Measurements from ENCODE around the gene LRRC8A. TPM values are rescaled to one million over a fixed set of nuclear protein-coding genes. Genes with fewer than 3 reads are reported as not detected.

LRRC8A gene
- total and polyA plus RNA-seq, 4 experiments from 2014 or later: 18.7 to 40.6 (median 25.4) TPM

DNA sequence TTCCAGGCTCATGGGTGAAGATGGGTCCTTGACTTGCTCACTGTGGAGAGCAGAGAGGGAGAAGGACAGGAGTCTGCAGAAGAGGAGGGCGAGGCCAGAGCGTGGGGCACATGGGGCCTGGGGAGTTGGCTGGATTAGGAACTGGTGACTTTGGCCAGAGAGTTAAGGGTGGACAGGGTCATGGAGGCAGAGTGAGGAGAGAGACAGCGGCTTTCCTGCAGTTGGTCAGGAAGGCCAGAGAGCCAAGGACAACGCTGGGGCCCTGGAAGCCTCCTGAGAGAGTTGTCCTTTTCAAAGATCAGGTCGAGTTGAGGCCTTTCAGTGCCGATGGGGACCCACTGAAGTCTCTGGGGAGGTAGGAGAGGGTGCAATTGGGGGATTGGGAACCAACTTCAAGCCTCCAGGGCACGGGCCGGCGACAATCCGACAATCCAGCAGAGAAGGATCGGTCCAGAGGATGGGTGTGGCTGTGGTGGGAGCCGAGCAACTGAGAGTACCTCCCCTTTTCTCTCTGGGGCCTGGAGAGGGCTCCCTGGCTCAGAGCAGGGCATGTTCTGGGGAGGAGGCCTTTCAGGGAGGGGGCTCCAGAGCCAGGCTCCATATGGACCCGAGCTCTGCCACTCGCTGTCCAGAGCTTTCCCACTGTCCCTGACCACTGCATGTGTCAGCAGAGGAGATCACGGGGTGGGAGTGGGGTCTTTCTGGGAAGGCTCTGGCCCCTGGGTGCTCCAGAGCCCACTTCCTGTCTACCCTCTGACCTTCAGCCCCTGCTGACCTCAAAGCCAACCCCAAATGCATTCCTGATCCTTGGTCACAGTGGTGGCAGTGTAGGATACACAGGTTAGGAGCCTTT, 31.3 kb downstream of the LRRC8A start:
- Histone ChIP-seq H3K9me3 (ENCODE audit: control insufficient read depth in 1 of 2, low read length in 2 of 2) (no peaks in the 10 kb centered on the region), H3K4me3 (ENCODE audit: low read length in 2 of 2) (no peak overlapping the region), H3K27ac (ENCODE audit: low read depth, low read length) (no peak overlapping the region), H3K4me1 (ENCODE audit: insufficient read depth, low read length) (peaks cover 51% of the 10 kb centered on the region), H3K27me3 (ENCODE audit: insufficient read depth, low read length) (no peaks in the 10 kb centered on the region), H3K36me3 (ENCODE audit: insufficient read depth, low read length) (peaks cover 55% of the 10 kb centered on the region)
- H3K4me1 Mint-ChIP-seq: peaks cover 18 to 59% (median 32%) of the 10 kb centered on the region in 4 donors
- H3K27ac Mint-ChIP-seq: peak overlapping the region; percentile 41 to 91 (median 81)
- no peaks in the 10 kb centered on the region for H3K27me3 Mint-ChIP-seq
- H3K36me3 Mint-ChIP-seq: peaks cover 40 to 53% of the 10 kb centered on the region in 2 donors
- ChIA-PET POLR2A (ENCODE audit: partially characterized antibody) (interaction anchor here (0.8 kb wide), 1 partner anchor 11 kb away, joined by 5 read pairs; no protein-coding TSS in a partner anchor), CTCF (ENCODE audit: partially characterized antibody) (interaction anchor here (1.0 to 4.4 kb wide), 2 partner anchors 15 kb away, joined by 8 to 20 read pairs; no protein-coding TSS in a partner anchor)
- peak overlapping the region in 2 of 8 donors; percentile 2 to 15 for H3K4me3 Mint-ChIP-seq
- no peak for DNase-seq
- no peaks in the 10 kb centered on the region for H3K9me3 Mint-ChIP-seq
- intact Hi-C loops (cut with micrococcal nuclease): no loop called here

DNA sequence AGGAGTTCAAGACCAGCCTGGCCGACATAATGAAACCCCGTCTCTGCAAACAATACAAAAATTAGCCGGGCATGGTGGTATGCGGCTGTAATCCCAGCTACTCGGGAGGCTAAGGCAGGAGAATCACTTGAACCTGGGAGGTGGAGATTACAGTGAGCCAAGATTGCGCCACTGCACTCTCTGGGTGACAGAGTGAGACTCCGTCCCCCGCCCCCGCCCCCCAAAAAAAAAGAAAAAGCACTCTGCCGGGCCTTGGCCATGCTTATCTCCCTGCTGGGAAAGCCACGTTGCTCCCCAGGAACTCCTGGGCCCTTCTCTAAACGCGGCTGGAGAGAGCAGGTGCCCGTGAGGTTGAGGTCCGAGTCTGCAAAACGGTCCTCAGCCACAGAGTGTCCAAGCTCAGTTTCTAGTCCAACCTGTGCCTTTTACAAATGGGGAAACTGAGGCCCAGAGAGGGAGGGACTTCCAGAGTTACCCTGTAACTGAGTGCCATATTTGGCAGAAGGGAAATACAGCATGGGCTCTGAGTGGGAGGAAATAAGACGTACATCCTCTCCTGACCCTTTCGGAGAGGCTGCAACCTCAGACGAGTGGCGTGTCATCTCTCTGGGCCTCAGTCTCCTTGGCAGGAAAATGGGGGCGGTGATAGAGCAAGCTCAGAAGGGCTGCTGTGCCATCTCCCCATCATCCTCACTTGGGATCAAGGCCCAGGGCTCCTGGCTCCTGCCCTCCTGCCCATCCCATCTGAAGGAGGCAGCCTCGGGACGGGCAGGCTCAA, 32.3 kb downstream of the LRRC8A start:
- ChIA-PET CTCF (ENCODE audit: partially characterized antibody) (interaction anchor here (4.4 kb wide), 1 partner anchor 14 kb away, joined by 20 read pairs; no protein-coding TSS in a partner anchor), POLR2A (ENCODE audit: partially characterized antibody) (interaction anchor here (0.7 to 2.0 kb wide), 2 partner anchors 13 to 21 kb away, joined by 3 to 7 read pairs; no protein-coding TSS in a partner anchor)

DNA sequence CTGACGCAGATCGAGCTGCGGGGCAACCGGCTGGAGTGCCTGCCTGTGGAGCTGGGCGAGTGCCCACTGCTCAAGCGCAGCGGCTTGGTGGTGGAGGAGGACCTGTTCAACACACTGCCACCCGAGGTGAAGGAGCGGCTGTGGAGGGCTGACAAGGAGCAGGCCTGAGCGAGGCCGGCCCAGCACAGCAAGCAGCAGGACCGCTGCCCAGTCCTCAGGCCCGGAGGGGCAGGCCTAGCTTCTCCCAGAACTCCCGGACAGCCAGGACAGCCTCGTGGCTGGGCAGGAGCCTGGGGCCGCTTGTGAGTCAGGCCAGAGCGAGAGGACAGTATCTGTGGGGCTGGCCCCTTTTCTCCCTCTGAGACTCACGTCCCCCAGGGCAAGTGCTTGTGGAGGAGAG, 34.3 kb downstream of the LRRC8A start:
- Mint-ChIP-seq H3K4me1 (peaks cover 13 to 32% (median 24%) of the 10 kb centered on the region in 4 donors), H3K36me3 (peaks cover 27 to 37% of the 10 kb centered on the region in 2 donors), H3K4me3 (no peak overlapping the region), H3K9me3 (no peaks in the 10 kb centered on the region), H3K27me3 (no peaks in the 10 kb centered on the region), H3K27ac (no peak overlapping the region)
- no peak overlapping the region for H3K27ac ChIP-seq (ENCODE audit: low read depth, low read length)
- no peak overlapping the region for H3K4me3 ChIP-seq (ENCODE audit: low read length in 2 of 2)
- DNase-seq: no peak
- intact Hi-C loops (cut with micrococcal nuclease): no loop called here
- peaks cover 28% of the 10 kb centered on the region for H3K36me3 ChIP-seq (ENCODE audit: insufficient read depth, low read length)
- ChIA-PET POLR2A (ENCODE audit: partially characterized antibody) (interaction anchor here (1.3 kb wide), 1 partner anchor 16 kb away, joined by 4 read pairs; no protein-coding TSS in a partner anchor), CTCF (ENCODE audit: partially characterized antibody) (interaction anchor here (0.7 to 4.4 kb wide), 2 partner anchors 12 to 265 kb away, joined by 3 to 20 read pairs; no protein-coding TSS in a partner anchor)
- no peaks in the 10 kb centered on the region for H3K27me3 ChIP-seq (ENCODE audit: insufficient read depth, low read length)
- H3K9me3 ChIP-seq (ENCODE audit: control insufficient read depth in 1 of 2, low read length in 2 of 2): no peaks in the 10 kb centered on the region
- peaks cover 38% of the 10 kb centered on the region for H3K4me1 ChIP-seq (ENCODE audit: insufficient read depth, low read length)

More for the DNA sequence above, 32.3 kb downstream of the LRRC8A start:
- H3K36me3 ChIP-seq (ENCODE audit: insufficient read depth, low read length): peaks cover 46% of the 10 kb centered on the region
- H3K4me1 ChIP-seq (ENCODE audit: insufficient read depth, low read length): peaks cover 51% of the 10 kb centered on the region
- no peaks in the 10 kb centered on the region for H3K9me3 Mint-ChIP-seq
- H3K27ac ChIP-seq (ENCODE audit: low read depth, low read length): no peak overlapping the region
- no peak overlapping the region for H3K4me3 Mint-ChIP-seq
- H3K36me3 Mint-ChIP-seq: peaks cover 34 to 46% of the 10 kb centered on the region in 2 donors
- no peak for DNase-seq
- no peaks in the 10 kb centered on the region for H3K27me3 ChIP-seq (ENCODE audit: insufficient read depth, low read length)
- H3K27me3 Mint-ChIP-seq: no peaks in the 10 kb centered on the region
- no peak overlapping the region for H3K4me3 ChIP-seq (ENCODE audit: low read length in 2 of 2)
- no peaks in the 10 kb centered on the region for H3K9me3 ChIP-seq (ENCODE audit: control insufficient read depth in 1 of 2, low read length in 2 of 2)
- peak overlapping the region in 4 of 7 donors; percentile 22 to 50 (median 42) for H3K27ac Mint-ChIP-seq
- H3K4me1 Mint-ChIP-seq: peaks cover 18 to 50% (median 30%) of the 10 kb centered on the region in 4 donors
- intact Hi-C loops (cut with micrococcal nuclease): no loop called here

DNA sequence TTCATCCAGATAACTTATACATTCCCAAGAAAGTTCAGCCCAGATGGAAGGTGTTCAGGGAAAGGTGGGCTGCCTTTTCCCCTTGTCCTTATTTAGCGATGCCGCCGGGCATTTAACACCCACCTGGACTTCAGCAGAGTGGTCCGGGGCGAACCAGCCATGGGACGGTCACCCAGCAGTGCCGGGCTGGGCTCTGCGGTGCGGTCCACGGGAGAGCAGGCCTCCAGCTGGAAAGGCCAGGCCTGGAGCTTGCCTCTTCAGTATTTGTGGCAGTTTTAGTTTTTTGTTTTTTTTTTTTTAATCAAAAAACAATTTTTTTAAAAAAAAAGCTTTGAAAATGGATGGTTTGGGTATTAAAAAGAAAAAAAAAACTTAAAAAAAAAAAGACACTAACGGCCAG, 34.8 kb downstream of the LRRC8A start:
- Mint-ChIP-seq H3K27ac (no peak overlapping the region), H3K36me3 (peaks cover 27 to 37% of the 10 kb centered on the region in 2 donors), H3K9me3 (no peaks in the 10 kb centered on the region), H3K4me3 (no peak overlapping the region), H3K27me3 (no peaks in the 10 kb centered on the region), H3K4me1 (peaks cover 13 to 27% (median 20%) of the 10 kb centered on the region in 4 donors)
- DNase-seq: no peak
- Histone ChIP-seq H3K4me1 (ENCODE audit: insufficient read depth, low read length) (peaks cover 32% of the 10 kb centered on the region), H3K27ac (ENCODE audit: low read depth, low read length) (no peak overlapping the region), H3K4me3 (ENCODE audit: low read length in 2 of 2) (no peak overlapping the region), H3K9me3 (ENCODE audit: control insufficient read depth in 1 of 2, low read length in 2 of 2) (no peaks in the 10 kb centered on the region), H3K36me3 (ENCODE audit: insufficient read depth, low read length) (peaks cover 28% of the 10 kb centered on the region), H3K27me3 (ENCODE audit: insufficient read depth, low read length) (no peaks in the 10 kb centered on the region)
- intact Hi-C loops (cut with micrococcal nuclease): no loop called here
- POLR2A ChIA-PET (ENCODE audit: partially characterized antibody): interaction anchor here (1.3 kb wide), 1 partner anchor 17 kb away, joined by 4 read pairs; no protein-coding TSS in a partner anchor
- CTCF ChIA-PET (ENCODE audit: partially characterized antibody): interaction anchor here (0.7 to 4.4 kb wide), 2 partner anchors 12 to 264 kb away, joined by 3 to 20 read pairs; no protein-coding TSS in a partner anchor

DNA sequence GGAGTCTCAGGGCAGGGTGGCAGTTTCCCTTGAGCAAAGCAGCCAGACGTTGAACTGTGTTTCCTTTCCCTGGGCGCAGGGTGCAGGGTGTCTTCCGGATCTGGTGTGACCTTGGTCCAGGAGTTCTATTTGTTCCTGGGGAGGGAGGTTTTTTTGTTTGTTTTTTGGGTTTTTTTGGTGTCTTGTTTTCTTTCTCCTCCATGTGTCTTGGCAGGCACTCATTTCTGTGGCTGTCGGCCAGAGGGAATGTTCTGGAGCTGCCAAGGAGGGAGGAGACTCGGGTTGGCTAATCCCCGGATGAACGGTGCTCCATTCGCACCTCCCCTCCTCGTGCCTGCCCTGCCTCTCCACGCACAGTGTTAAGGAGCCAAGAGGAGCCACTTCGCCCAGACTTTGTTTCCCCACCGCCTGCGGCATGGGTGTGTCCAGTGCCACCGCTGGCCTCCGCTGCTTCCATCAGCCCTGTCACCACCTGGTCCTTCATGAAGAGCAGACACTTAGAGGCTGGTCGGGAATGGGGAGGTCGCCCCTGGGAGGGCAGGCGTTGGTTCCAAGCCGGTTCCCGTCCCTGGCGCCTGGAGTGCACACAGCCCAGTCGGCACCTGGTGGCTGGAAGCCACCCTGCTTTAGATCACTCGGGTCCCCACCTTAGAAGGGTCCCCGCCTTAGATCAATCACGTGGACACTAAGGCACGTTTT, 35.4 kb downstream of the LRRC8A start:
- H3K36me3 Mint-ChIP-seq: peaks cover 27 to 37% of the 10 kb centered on the region in 2 donors
- POLR2A ChIA-PET (ENCODE audit: partially characterized antibody): interaction anchor here (1.3 kb wide), 1 partner anchor 18 kb away, joined by 4 read pairs; no protein-coding TSS in a partner anchor

GRCh38 chr9:128918921-128919320, 37.0 kb downstream of the LRRC8A start:
- Histone ChIP-seq H3K27ac (ENCODE audit: low read depth, low read length) (no peak overlapping the region), H3K4me3 (ENCODE audit: low read length in 2 of 2) (no peak overlapping the region), H3K9me3 (ENCODE audit: control insufficient read depth in 1 of 2, low read length in 2 of 2) (no peaks in the 10 kb centered on the region), H3K36me3 (ENCODE audit: insufficient read depth, low read length) (peaks cover 20% of the 10 kb centered on the region), H3K4me1 (ENCODE audit: insufficient read depth, low read length) (peaks cover 11% of the 10 kb centered on the region), H3K27me3 (ENCODE audit: insufficient read depth, low read length) (no peaks in the 10 kb centered on the region)
- H3K9me3 Mint-ChIP-seq: no peaks in the 10 kb centered on the region
- H3K27ac Mint-ChIP-seq: peak overlapping the region in 2 of 7 donors; percentile 21 to 72
- POLR2A ChIA-PET (ENCODE audit: partially characterized antibody): no interaction called here
- intact Hi-C loops (cut with micrococcal nuclease): no loop called here
- no peaks in the 10 kb centered on the region for H3K27me3 Mint-ChIP-seq
- peaks cover 0 to 9% (median 4%) of the 10 kb centered on the region in 4 donors for H3K4me1 Mint-ChIP-seq
- DNase-seq: no peak
- CTCF ChIA-PET (ENCODE audit: partially characterized antibody): interaction anchor here (1.0 to 1.3 kb wide), 3 partner anchors 8 to 10 kb away, joined by 4 to 7 read pairs (median 4); no protein-coding TSS in a partner anchor
- peaks cover 18 to 27% of the 10 kb centered on the region in 2 donors for H3K36me3 Mint-ChIP-seq
- H3K4me3 Mint-ChIP-seq: no peak overlapping the region

More for the DNA sequence above, 35.4 kb downstream of the LRRC8A start:
- peaks cover 27% of the 10 kb centered on the region for H3K36me3 ChIP-seq (ENCODE audit: insufficient read depth, low read length)
- peaks cover 27% of the 10 kb centered on the region for H3K4me1 ChIP-seq (ENCODE audit: insufficient read depth, low read length)
- H3K27ac ChIP-seq (ENCODE audit: low read depth, low read length): no peak overlapping the region
- Mint-ChIP-seq H3K9me3 (no peaks in the 10 kb centered on the region), H3K4me3 (no peak overlapping the region), H3K4me1 (peaks cover 8 to 21% (median 16%) of the 10 kb centered on the region in 4 donors), H3K27me3 (no peaks in the 10 kb centered on the region), H3K27ac (peak overlapping the region in 1 of 7 donors; percentile 57)
- intact Hi-C loops (cut with micrococcal nuclease): no loop called here
- no peaks in the 10 kb centered on the region for H3K9me3 ChIP-seq (ENCODE audit: control insufficient read depth in 1 of 2, low read length in 2 of 2)
- H3K4me3 ChIP-seq (ENCODE audit: low read length in 2 of 2): no peak overlapping the region
- no peaks in the 10 kb centered on the region for H3K27me3 ChIP-seq (ENCODE audit: insufficient read depth, low read length)
- no peak for DNase-seq
- CTCF ChIA-PET (ENCODE audit: partially characterized antibody): interaction anchor here (0.7 to 4.4 kb wide), 2 partner anchors 11 to 264 kb away, joined by 3 to 20 read pairs; no protein-coding TSS in a partner anchor
